IMR-90 (cell line): ENCODE data around the gene TEK. TPM values are rescaled to one million over a fixed set of nuclear protein-coding genes. Genes with fewer than 3 reads are reported as not detected.

Experiments used
- ATAC-seq: fragments of 200-7000 bp; cut with Tn5 transposase; 2 replicates; pipeline ENCODE4 v1.9.1; 2020; ENCODE audit warnings: low read depth, mild to moderate bottlenecking, moderate library complexity
- BruUV-seq: library from RNA; stranded (reverse); fragments of 400-500 nt; replicated peaks from 2 replicates; lab custom pipeline; 2021; lab: Mats Ljungman, UMichigan
- CTCF ChIA-PET: fragments of 300-600 bp; formaldehyde crosslinking; extraction: SDS; loops from one replicate; lab custom pipeline; 2021; ENCODE audit warnings: antibody characterized with exemption; lab: Yijun Ruan, JAX
- POLR2A ChIA-PET: fragments of 300-600 bp; sonication (Branson Sonifier 250); formaldehyde crosslinking; loops from one replicate; lab custom pipeline; 2022; ENCODE audit warnings: antibody characterized with exemption; ENCODE audit not compliant: unreplicated experiment; lab: Charles Lee
- DNase-seq: peaks from one replicate; pipeline ENCODE4 v3.0.0; 2013
- H2AFZ ChIP-seq: replicated peaks from 2 replicates; pipeline ENCODE3; 2013; ENCODE audit warnings: low read length, mild to moderate bottlenecking; ENCODE audit not compliant: poor library complexity
- H2AK5ac ChIP-seq: 2 replicates; pipeline ENCODE4 v1.6.1; 2013; ENCODE audit warnings: low read depth, low read length, inconsistent platforms
- H2AK9ac ChIP-seq: replicated peaks from 2 replicates; pipeline ENCODE3; 2013; ENCODE audit warnings: mild to moderate bottlenecking, low read depth, low read length, moderate library complexity; ENCODE audit not compliant: poor library complexity
- H2BK120ac ChIP-seq: 2 replicates; pipeline ENCODE4 v1.6.1; 2013; ENCODE audit warnings: low read depth, low read length, inconsistent platforms
- H2BK15ac ChIP-seq: 3 replicates; pipeline ENCODE4 v1.6.1; 2013; ENCODE audit warnings: low read depth, low read length, inconsistent platforms
- H2BK20ac ChIP-seq: 2 replicates; pipeline ENCODE4 v1.6.1; 2013; ENCODE audit warnings: low read depth, mild to moderate bottlenecking, inconsistent platforms, low read length, moderate library complexity
- H2BK5ac ChIP-seq: 2 replicates; pipeline ENCODE4 v1.6.1; 2013; ENCODE audit warnings: mild to moderate bottlenecking, low read depth, low read length, inconsistent platforms; ENCODE audit not compliant: poor library complexity, severe bottlenecking
- H3K14ac ChIP-seq: replicated peaks from 2 replicates; pipeline ENCODE4 v1.6.1; 2013; ENCODE audit warnings: low read depth, low read length, inconsistent platforms
- H3K18ac ChIP-seq: 2 replicates; pipeline ENCODE4 v1.6.1; 2013; ENCODE audit warnings: low read depth, low read length, control low read depth
- H3K23ac ChIP-seq: 2 replicates; pipeline ENCODE4 v1.6.1; 2013; ENCODE audit warnings: low read depth, low read length, inconsistent platforms
- H3K27ac ChIP-seq: 2 replicates; pipeline ENCODE4 v1.5.1; 2013; ENCODE audit warnings: mild to moderate bottlenecking, control low read depth, low read length; ENCODE audit not compliant: insufficient read depth
- H3K27me3 ChIP-seq: 2 replicates; pipeline ENCODE4 v1.6.1; 2013; ENCODE audit warnings: low read length; ENCODE audit not compliant: control insufficient read depth, insufficient read depth
- H3K36me3 ChIP-seq: 2 replicates; pipeline ENCODE4 v1.6.1; 2013; ENCODE audit warnings: low read length, mixed read lengths; ENCODE audit not compliant: control insufficient read depth, insufficient read depth
- H3K4ac ChIP-seq: 2 replicates; pipeline ENCODE4 v1.6.1; 2013; ENCODE audit warnings: low read depth, low read length, inconsistent platforms
- H3K4me1 ChIP-seq: 2 replicates; pipeline ENCODE4 v1.6.1; 2013; ENCODE audit warnings: low read length, mixed read lengths; ENCODE audit not compliant: control insufficient read depth, insufficient read depth
- H3K4me2 ChIP-seq: 2 replicates; pipeline ENCODE4 v1.6.1; 2013; ENCODE audit warnings: low read depth, mild to moderate bottlenecking, control low read depth, low read length, moderate library complexity
- H3K4me3 ChIP-seq: 2 replicates; pipeline ENCODE4 v1.5.1; 2013; ENCODE audit warnings: low read depth, mild to moderate bottlenecking, control low read depth, low read length, moderate library complexity; ENCODE audit not compliant: insufficient read depth
- H3K56ac ChIP-seq: 2 replicates; pipeline ENCODE4 v1.6.1; 2013; ENCODE audit warnings: low read length, inconsistent platforms; ENCODE audit not compliant: insufficient read depth; ENCODE audit errors: extremely low read depth
- H3K79me1 ChIP-seq, 2 experiments: 2 replicates each; pipeline ENCODE4 v1.6.1; 2013; ENCODE audit warnings: low read length in 2 of 2, inconsistent platforms in 1 of 2, low read depth in 1 of 2
- H3K9ac ChIP-seq: 2 replicates; pipeline ENCODE4 v1.6.1; 2013; ENCODE audit warnings: low read depth, low read length, control low read depth
- H3K9me1 ChIP-seq: 2 replicates; pipeline ENCODE4 v1.6.1; 2013; ENCODE audit warnings: low read length, inconsistent platforms; ENCODE audit not compliant: insufficient read depth
- H3K9me3 ChIP-seq: 2 replicates; pipeline ENCODE4 v1.6.1; 2013; ENCODE audit warnings: low read length; ENCODE audit not compliant: control insufficient read depth, insufficient read depth
- H4K20me1 ChIP-seq: 2 replicates; pipeline ENCODE4 v1.6.1; 2013; ENCODE audit warnings: low read length, inconsistent platforms; ENCODE audit not compliant: insufficient read depth
- H4K5ac ChIP-seq: 2 replicates; pipeline ENCODE4 v1.6.1; 2013; ENCODE audit warnings: mild to moderate bottlenecking, low read depth, low read length, control low read depth
- H4K8ac ChIP-seq, 2 experiments: 2 replicates each; pipeline ENCODE4 v1.6.1; 2013; ENCODE audit warnings: low read depth in 2 of 2, low read length in 2 of 2, control low read depth in 1 of 2, inconsistent platforms in 1 of 2
- H4K91ac ChIP-seq: 2 replicates; pipeline ENCODE4 v1.6.1; 2013; ENCODE audit warnings: low read depth, low read length, inconsistent platforms; ENCODE audit not compliant: insufficient read depth
- CHD1 ChIP-seq: IDR thresholded peaks from 2 replicates; pipeline ENCODE4 v1.6.1; 2012; ENCODE audit warnings: low read depth, low read length, improper control_type of control experiment
- FOS ChIP-seq: fragments of 150-350 bp; IDR thresholded peaks from 2 replicates; pipeline ENCODE4 v1.6.1; 2016; ENCODE audit warnings: low read depth, low read length
- RAD21 ChIP-seq: IDR thresholded peaks from 2 replicates; pipeline ENCODE4 v1.6.1; 2012; ENCODE audit warnings: low read length, improper control_type of control experiment
- RCOR1 ChIP-seq: IDR thresholded peaks from 2 replicates; pipeline ENCODE4 v1.6.1; 2012; ENCODE audit warnings: mild to moderate bottlenecking, low read length, improper control_type of control experiment; ENCODE audit not compliant: insufficient replicate concordance
- WGBS, 2 experiments: methylation state at CpG; one replicate each; pipeline versions ENCODE4 v1.1.5 to v1.1.7; 2013; ENCODE audit warnings: missing lambda C conversion rate in 2 of 2; ENCODE audit not compliant: insufficient read length in 1 of 2; ENCODE audit errors: extremely low coverage in 2 of 2; 5-methylcytosine and 5-hydroxymethylcytosine counted together
- dilution Hi-C: fragments of 300-500 bp; cut with HindIII; formaldehyde crosslinking; loops from one replicate; pipeline ENCODE4 v1.14.3; 2018; ENCODE audit warnings: low sequenced_read_pairs; ENCODE audit not compliant: unreplicated experiment
- in situ Hi-C: fragments of 300-500 bp; cut with MboI; formaldehyde crosslinking; loops from 3 replicates; pipeline ENCODE4 v1.14.3; 2019; ENCODE audit warnings: low sequenced_read_pairs, inconsistent platforms, mixed read lengths
- intact Hi-C: fragments of 100-400 bp; cut with micrococcal nuclease; formaldehyde crosslinking; loops from 2 replicates; pipeline ENCODE4 v1.10.0; 2022
- polyA plus RNA-seq, 3 experiments: library from polyadenylated mRNA; depleted of rRNA; stranded (reverse); fragments of >200 nt; gene quantifications; 2 replicates each; pipeline ENCODE4 v1.2.3, GENCODE V29; 2012; ENCODE audit warnings: low replicate concordance in 1 of 3
- total RNA-seq: library from RNA; depleted of rRNA; stranded (reverse); fragments of >200 nt; gene quantifications from 2 replicates; pipeline ENCODE4 v1.2.3, GENCODE V29; 2012

The TEK gene
- total and polyA plus RNA-seq, 2 of the 4 experiments (the other 2 are of a cell fraction), result 6.3 to 11.7 TPM

DNA sequence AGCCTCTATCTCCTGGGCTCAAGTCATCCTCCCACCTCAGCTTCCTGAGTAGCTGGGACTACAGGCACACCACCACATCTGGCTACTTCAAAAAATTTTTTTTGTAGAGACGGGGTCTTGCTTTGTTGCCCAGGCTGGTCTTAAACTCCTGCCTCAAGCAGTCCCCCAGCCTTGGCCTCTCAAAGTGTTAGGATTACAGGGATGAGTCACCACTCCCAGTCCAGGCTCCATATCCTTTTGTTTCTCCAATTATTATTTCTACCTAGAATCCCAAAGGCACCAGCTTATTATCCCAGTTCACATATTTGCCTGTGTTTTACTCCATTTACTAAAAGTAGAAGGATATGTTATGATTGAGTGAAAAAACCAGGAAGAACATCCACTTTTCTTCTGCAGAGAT, 84.9 kb downstream of the TEK start:
- TF ChIP-seq RCOR1 (no peak), RAD21 (no peak), CHD1 (no peak), FOS (no peak)
- no peak overlapping the region for H3K4me2 ChIP-seq
- peaks cover 17% of the 10 kb centered on the region for H3K4me1 ChIP-seq
- no peaks in the 10 kb centered on the region for H3K27me3 ChIP-seq
- DNase-seq, result peak; percentile 33
- in situ Hi-C loops (no loop called here), dilution Hi-C loops (no loop called here), intact Hi-C loops (no loop called here)
- peak overlapping the region; percentile 17 to 56 for H4K8ac ChIP-seq
- WGBS, 2 experiments, result no CpG with 5 or more reads among the region's 1 CpG
- no TSS peak for BruUV-seq
- peaks cover 0 to 4% of the 10 kb centered on the region in 2 experiments; a peak in 1 of 4 replicates for H3K79me1 ChIP-seq
- H3K27ac ChIP-seq, result peak overlapping the region; percentile 28
- H3K4me3 ChIP-seq, result no peak overlapping the region
- peak overlapping the region; percentile 69 for H3K18ac ChIP-seq
- peak overlapping the region; percentile 61; the same call in 1 of the 2 replicates for H3K14ac ChIP-seq
- no peak overlapping the region for H3K9ac ChIP-seq
- H3K9me3 ChIP-seq, result no peaks in the 10 kb centered on the region; the same call in 1 of the 2 replicates
- no peak overlapping the region for H2AFZ ChIP-seq
- CTCF ChIA-PET, result no interaction called here
- peak overlapping the region; percentile 26; the same call in 1 of the 2 replicates for H4K5ac ChIP-seq
- H2BK20ac ChIP-seq, result peak overlapping the region; percentile 89
- peaks cover 12% of the 10 kb centered on the region for H3K36me3 ChIP-seq
- H2BK5ac ChIP-seq, result peak overlapping the region; percentile 84
- no peak overlapping the region for H2AK9ac ChIP-seq
- H4K20me1 ChIP-seq, result no peaks in the 10 kb centered on the region
- peak overlapping the region; percentile 26; the same call in 1 of the 2 replicates for H2AK5ac ChIP-seq
- peaks cover 8% of the 10 kb centered on the region; the same call in 1 of the 2 replicates for H3K9me1 ChIP-seq
- H2BK15ac ChIP-seq, result peak overlapping the region; percentile 76; the same call in 2 of the 3 replicates
- H4K91ac ChIP-seq, result peak overlapping the region; percentile 81
- peak overlapping the region; percentile 76 for H3K4ac ChIP-seq
- POLR2A ChIA-PET, result no interaction called here
- no peak for ATAC-seq
- H2BK120ac ChIP-seq, result peak overlapping the region; percentile 89
- H3K23ac ChIP-seq, result peak overlapping the region; percentile 55; the same call in 1 of the 2 replicates
- H3K56ac ChIP-seq, result peak overlapping the region; percentile 57
